ENCODE measurements around the gene SNX3.

The SNX3 gene

DNA sequence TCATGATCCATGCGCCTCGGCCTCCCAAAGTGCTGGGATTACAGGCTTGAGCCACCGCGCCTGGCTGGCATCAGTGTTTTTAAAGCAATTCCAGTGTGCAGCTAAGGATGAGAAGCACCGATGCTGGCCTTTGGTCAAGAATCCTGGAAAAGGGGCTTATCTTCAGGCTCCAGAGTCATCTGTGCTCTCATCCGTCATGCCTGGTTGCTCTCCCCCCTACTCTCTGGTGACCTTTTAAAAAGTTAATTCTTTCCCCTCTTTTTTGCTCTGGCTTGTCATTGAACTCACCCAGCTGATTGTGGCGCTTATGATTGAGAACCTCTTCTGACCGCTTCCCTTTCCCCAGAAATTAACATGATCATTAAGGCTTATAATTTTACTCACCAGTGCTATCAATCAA lies 66.3 kb downstream of the SNX3 start:
- TF ChIP-seq CTCF (IDR thresholded peaks at IDR 0.05; ENCODE audit: borderline replicate concordance, insufficient read depth, low read depth, low read length): no peak
- no peak overlapping the region for H3K4me3 ChIP-seq (ENCODE audit: low read depth, low read length)

GRCh38 chr6:108193835-108194234 lies 67.0 kb downstream of the SNX3 start:
- H3K4me3 ChIP-seq (ENCODE audit: low read depth, low read length): no peak overlapping the region
- TF ChIP-seq CTCF (IDR thresholded peaks at IDR 0.05; ENCODE audit: borderline replicate concordance, insufficient read depth, low read depth, low read length): no peak

- no peak overlapping the region for H3K4me3 ChIP-seq (ENCODE audit: low read depth, low read length)
- no peak for TF ChIP-seq CTCF (IDR thresholded peaks at IDR 0.05; ENCODE audit: borderline replicate concordance, insufficient read depth, low read depth, low read length)
Observed at GRCh38 chr6:108193131-108193530, 67.7 kb downstream of the SNX3 start.

- no peak overlapping the region for H3K4me3 ChIP-seq (ENCODE audit: low read depth, low read length)
- TF ChIP-seq CTCF (IDR thresholded peaks at IDR 0.05; ENCODE audit: borderline replicate concordance, insufficient read depth, low read depth, low read length): no peak
Observed at GRCh38 chr6:108187519-108187918, 73.3 kb downstream of the SNX3 start.

DNA sequence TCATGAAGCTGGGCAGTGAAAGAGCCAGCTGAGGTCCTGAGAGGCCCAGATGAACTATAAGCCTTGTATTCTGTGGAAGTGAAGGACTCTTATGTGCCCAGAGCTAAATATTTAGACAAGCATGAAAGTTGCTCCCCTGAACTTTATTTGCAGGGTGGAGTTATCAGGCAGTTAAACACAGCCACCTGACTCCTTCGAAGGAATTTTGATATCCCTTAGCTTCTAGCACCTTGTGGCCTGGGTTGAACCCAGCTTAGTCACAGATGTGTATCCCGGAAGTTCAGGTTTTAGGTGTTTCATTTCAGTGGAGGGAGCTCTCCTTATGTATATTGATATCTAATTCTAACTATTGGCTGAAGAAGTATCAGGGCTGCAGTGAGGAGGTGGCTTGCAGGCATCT lies 74.6 kb downstream of the SNX3 start:
- no peak overlapping the region for H3K4me3 ChIP-seq (ENCODE audit: low read depth, low read length)
- TF ChIP-seq CTCF (IDR thresholded peaks at IDR 0.05; ENCODE audit: borderline replicate concordance, insufficient read depth, low read depth, low read length): no peak

- no peak overlapping the region for H3K4me3 ChIP-seq (ENCODE audit: low read depth, low read length)
- TF ChIP-seq CTCF (IDR thresholded peaks at IDR 0.05; ENCODE audit: borderline replicate concordance, insufficient read depth, low read depth, low read length): no peak
Observed at GRCh38 chr6:108180776-108181175, 80.1 kb downstream of the SNX3 start.

DNA sequence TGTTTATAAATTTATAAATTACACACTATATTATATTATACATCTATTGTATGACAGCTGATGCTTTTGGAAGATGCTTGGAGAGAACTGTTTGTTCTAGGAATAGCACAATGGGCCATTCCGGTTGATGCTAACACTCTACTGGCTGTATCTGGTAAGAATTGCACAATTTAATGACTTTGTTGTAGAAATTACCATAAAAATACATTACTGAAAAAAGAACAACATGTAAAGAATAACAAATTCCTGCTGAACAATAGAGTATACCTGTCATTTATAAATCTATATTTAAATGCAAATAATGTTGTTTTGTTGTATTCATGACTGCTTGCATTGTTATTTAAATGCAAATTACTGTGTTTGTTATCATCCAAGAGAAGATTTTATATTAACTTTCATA lies 80.6 kb downstream of the SNX3 start:
- H3K4me3 ChIP-seq (ENCODE audit: low read depth, low read length): no peak overlapping the region
- TF ChIP-seq CTCF (IDR thresholded peaks at IDR 0.05; ENCODE audit: borderline replicate concordance, insufficient read depth, low read depth, low read length): no peak

Measured in GM12875 (cell line).